Tibial artery (tissue), 4 donors: ENCODE measurements around the gene DNAJC12.

Experiments used
- DNase-seq, 2 donors: peaks; one replicate each; pipeline ENCODE4 v3.0.0-alpha.2; 2019
- H3K27ac ChIP-seq, 2 donors: fragments of 200-600 bp; sonication (generic) in 1 of 2; 1 replicate in 1 of 2; 2 replicates in 1 of 2; pipeline ENCODE4 v1.5.1; 2018 to 2019; ENCODE audit warnings: mild to moderate bottlenecking in 1 of 2
- H3K27me3 ChIP-seq, 2 donors: fragments of 200-600 bp; sonication (generic) in 1 of 2; one replicate each; pipeline versions ENCODE4 v1.5.1 to v1.6.0; 2016 to 2019
- H3K36me3 ChIP-seq, 3 donors: fragments of 200-600 bp; sonication (generic) in 2 of 3; one replicate each; pipeline ENCODE4 v1.5.1; 2016 to 2019; ENCODE audit warnings: mild to moderate bottlenecking in 2 of 3
- H3K4me1 ChIP-seq, 4 donors: fragments of 200-600 bp; sonication (generic) in 2 of 4; 1 replicate in 3 of 4; 2 replicates in 1 of 4; pipeline ENCODE4 v1.5.1; 2016 to 2019
- H3K4me3 ChIP-seq, 2 donors: fragments of 200-600 bp; sonication (generic) in 1 of 2; 1 replicate in 1 of 2; 2 replicates in 1 of 2; pipeline ENCODE4 v1.5.1; 2018 to 2019; ENCODE audit warnings: mild to moderate bottlenecking in 2 of 2
- H3K9me3 ChIP-seq, 3 donors: fragments of 200-600 bp; sonication (generic) in 1 of 3; one replicate each; pipeline ENCODE4 v1.5.1; 2016 to 2019
- intact Hi-C: fragments of 100-400 bp; cut with DNase I; formaldehyde crosslinking; loops from one replicate; pipeline ENCODE4 v1.15.0; 2023; ENCODE audit warnings: low total_unique reads
- TF ChIP-seq, protein P1 (sequence below), 2 experiments: fragments of 200-600 bp in 1 of 2; fragments of 450-650 bp in 1 of 2; IDR thresholded peaks; one replicate each; pipeline ENCODE4 v1.5.1; 2017 to 2019; ENCODE audit warnings: antibody characterized with exemption in 2 of 2, mild to moderate bottlenecking in 1 of 2, moderate library complexity in 1 of 2

Gene DNAJC12

DNA sequence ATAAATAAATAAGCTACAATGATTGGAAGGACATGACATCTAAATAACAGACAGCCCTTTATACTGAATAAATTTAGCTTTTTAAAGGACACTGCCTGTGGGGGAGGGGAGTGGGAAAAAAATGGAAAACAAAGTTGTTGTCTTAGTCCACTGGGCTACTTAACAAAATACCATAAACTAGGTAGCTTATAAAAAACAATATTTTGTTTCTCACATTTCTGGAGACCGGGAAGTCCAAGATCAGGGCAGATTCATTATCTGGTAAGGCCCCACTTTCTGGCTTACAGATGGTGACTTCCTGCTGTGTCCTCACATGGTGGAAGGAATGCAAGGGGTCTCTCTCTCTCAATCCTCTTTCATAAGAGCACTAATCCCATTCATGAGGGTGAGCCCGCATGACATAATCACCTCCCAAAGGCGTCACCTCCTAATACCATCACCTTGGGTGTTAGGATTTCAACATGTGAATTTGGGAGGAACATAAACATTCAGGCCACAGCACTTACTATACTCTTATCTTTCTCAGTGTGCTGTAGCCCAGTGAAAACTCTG lies 43.0 kb downstream of the DNAJC12 start:
- no peaks in the 10 kb centered on the region for H3K27me3 ChIP-seq
- no peaks in the 10 kb centered on the region for H3K36me3 ChIP-seq
- H3K4me3 ChIP-seq = no peak overlapping the region
- no peaks in the 10 kb centered on the region for H3K4me1 ChIP-seq
- H3K9me3 ChIP-seq = no peaks in the 10 kb centered on the region
- intact Hi-C loops = no loop called here
- DNase-seq = no peak
- TF ChIP-seq, protein P1, sequence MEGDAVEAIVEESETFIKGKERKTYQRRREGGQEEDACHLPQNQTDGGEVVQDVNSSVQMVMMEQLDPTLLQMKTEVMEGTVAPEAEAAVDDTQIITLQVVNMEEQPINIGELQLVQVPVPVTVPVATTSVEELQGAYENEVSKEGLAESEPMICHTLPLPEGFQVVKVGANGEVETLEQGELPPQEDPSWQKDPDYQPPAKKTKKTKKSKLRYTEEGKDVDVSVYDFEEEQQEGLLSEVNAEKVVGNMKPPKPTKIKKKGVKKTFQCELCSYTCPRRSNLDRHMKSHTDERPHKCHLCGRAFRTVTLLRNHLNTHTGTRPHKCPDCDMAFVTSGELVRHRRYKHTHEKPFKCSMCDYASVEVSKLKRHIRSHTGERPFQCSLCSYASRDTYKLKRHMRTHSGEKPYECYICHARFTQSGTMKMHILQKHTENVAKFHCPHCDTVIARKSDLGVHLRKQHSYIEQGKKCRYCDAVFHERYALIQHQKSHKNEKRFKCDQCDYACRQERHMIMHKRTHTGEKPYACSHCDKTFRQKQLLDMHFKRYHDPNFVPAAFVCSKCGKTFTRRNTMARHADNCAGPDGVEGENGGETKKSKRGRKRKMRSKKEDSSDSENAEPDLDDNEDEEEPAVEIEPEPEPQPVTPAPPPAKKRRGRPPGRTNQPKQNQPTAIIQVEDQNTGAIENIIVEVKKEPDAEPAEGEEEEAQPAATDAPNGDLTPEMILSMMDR (IDR thresholded peaks at IDR 0.05) = no peak
- no peak overlapping the region for H3K27ac ChIP-seq

DNA sequence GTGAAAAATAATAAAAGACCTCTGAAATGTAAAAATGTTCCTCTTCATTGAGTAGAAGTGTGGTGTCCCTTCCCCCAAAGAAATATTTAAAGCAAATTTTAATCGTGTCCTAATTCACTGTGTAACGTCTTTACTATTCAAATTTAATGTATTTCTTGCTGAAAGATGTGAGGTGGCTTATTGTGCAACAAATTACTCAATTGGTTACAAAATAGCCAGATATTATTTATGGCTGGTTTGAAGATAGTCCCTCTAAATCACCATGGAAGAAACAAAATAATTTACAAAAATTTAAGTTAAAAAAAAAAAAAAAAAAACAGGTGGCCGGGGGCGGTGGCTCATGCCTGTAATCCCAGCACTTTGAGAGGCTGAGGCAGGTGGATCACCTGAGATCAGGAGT lies 43.7 kb downstream of the DNAJC12 start:
- Histone ChIP-seq H3K36me3 (no peaks in the 10 kb centered on the region), H3K9me3 (no peaks in the 10 kb centered on the region), H3K4me3 (no peak overlapping the region), H3K27ac (no peak overlapping the region), H3K27me3 (no peaks in the 10 kb centered on the region), H3K4me1 (no peaks in the 10 kb centered on the region)
- intact Hi-C loops = no loop called here
- DNase-seq = no peak
- TF ChIP-seq, protein P1 (IDR thresholded peaks at IDR 0.05) = no peak

DNA sequence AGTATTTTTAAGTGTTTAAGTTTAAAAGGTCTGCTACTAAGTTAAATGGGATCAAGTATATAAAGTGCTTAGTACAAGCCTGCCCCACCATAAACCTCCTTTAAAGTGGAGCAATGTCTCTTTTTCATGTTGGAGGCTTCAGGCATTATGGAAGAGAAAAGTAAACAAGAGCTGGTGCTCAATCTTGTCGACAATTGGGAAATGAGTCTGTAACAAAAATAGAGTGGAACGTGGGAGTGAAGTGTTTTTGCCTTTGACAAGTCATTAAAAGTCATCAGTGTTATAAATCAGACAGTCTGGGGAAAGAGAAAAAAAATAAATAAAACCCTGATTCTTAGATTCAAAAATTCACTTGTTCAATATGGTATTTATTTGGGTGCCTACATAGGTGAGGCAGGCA lies 44.7 kb downstream of the DNAJC12 start:
- Histone ChIP-seq H3K36me3 (no peaks in the 10 kb centered on the region), H3K4me1 (no peaks in the 10 kb centered on the region), H3K4me3 (no peak overlapping the region), H3K9me3 (no peaks in the 10 kb centered on the region), H3K27me3 (no peaks in the 10 kb centered on the region), H3K27ac (no peak overlapping the region)
- intact Hi-C loops = no loop called here
- TF ChIP-seq, protein P1 (IDR thresholded peaks at IDR 0.05) = no peak
- no peak for DNase-seq

DNA sequence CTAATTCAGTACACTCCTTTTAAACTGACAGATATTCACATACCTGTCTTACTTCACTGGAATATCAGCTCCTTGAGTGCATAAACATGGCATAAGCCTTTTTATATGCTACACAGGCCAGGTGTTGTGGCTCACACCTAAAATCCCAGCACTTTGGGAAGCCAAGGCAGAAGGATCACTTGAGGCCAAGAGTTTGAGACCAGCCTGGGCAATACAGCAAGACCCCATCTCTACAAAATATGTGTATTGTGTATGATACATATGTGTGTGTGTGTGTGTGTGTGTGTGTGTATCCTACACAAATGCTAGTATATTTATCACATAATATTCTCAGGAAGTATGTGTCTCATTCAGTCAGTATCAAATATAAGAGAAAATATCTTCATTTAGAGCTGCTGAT lies 45.3 kb downstream of the DNAJC12 start:
- no peak overlapping the region for H3K27ac ChIP-seq
- DNase-seq = no peak

DNA sequence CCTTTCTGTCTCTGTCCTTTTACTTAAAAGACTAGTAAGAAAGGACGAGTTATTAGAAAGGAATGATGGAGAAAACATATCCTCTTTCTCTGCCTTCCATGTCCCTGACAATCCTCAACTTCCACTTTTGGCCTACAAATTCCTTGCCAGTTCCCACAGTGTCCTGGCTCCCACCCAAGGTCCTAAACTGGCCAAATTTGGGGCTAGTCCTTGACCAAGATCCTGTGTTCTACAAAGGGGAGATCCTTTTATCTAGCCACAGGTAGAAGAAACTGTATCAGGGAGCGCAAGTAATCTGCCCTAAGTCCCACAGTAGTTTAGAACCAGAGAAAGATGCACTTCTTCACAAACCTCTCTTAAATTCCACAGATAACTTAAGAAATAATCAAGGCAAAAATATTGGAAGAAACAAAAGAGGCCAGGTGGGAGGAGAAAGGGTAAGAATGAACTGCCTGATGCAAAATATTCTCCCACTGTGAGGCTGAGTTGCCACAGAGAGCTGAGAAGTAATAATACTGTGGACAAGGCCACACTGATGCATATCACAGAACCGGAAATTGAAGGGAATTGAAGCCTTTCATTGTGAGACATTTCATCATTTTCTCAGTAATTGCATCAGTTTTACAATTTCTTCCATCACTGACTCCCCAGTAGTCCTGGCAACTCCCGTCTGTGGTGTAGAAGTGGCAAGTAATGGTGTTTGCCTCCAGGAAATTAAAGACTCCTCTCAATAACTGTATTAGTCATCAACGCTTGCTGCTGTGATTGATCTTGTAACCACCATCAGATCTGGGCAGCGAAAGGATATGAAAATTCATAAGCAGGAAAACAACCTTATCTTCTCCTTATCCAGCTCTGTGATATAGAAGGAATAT lies 47.2 kb downstream of the DNAJC12 start:
- no peak for DNase-seq
- TF ChIP-seq, protein P1 (IDR thresholded peaks at IDR 0.05) = no peak
- Histone ChIP-seq H3K4me1 (no peaks in the 10 kb centered on the region), H3K9me3 (no peaks in the 10 kb centered on the region), H3K27me3 (peaks cover 0 to 1% of the 10 kb centered on the region in 2 donors), H3K4me3 (no peak overlapping the region), H3K36me3 (no peaks in the 10 kb centered on the region), H3K27ac (no peak overlapping the region)
- intact Hi-C loops = no loop called here

More for the DNA sequence above, 45.3 kb downstream of the DNAJC12 start:
- Histone ChIP-seq H3K4me1 (no peaks in the 10 kb centered on the region), H3K27me3 (no peaks in the 10 kb centered on the region), H3K9me3 (no peaks in the 10 kb centered on the region), H3K36me3 (no peaks in the 10 kb centered on the region), H3K4me3 (no peak overlapping the region)
- TF ChIP-seq, protein P1 (IDR thresholded peaks at IDR 0.05) = no peak
- intact Hi-C loops = no loop called here
